ENCODE results near the gene ESYT2. TPM values are rescaled to one million over a fixed set of nuclear protein-coding genes. Genes with fewer than 3 reads are reported as not detected.

Gene ESYT2
- polyA plus RNA-seq, 1 of the 3 experiments (the other 2 are of a cell fraction) = 34.2 TPM

- TF ChIP-seq, protein P1, sequence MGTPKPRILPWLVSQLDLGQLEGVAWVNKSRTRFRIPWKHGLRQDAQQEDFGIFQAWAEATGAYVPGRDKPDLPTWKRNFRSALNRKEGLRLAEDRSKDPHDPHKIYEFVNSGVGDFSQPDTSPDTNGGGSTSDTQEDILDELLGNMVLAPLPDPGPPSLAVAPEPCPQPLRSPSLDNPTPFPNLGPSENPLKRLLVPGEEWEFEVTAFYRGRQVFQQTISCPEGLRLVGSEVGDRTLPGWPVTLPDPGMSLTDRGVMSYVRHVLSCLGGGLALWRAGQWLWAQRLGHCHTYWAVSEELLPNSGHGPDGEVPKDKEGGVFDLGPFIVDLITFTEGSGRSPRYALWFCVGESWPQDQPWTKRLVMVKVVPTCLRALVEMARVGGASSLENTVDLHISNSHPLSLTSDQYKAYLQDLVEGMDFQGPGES (IDR thresholded peaks at IDR 0.05; ENCODE audit: low read depth, low read length) = no peak
- no peak for TF ChIP-seq SMC3 (IDR thresholded peaks at IDR 0.05; ENCODE audit: low read depth, low read length)
These were observed 23.4 kb downstream of the ESYT2 start (continued) for GRCh38 chr7:158805937-158806336.

DNA sequence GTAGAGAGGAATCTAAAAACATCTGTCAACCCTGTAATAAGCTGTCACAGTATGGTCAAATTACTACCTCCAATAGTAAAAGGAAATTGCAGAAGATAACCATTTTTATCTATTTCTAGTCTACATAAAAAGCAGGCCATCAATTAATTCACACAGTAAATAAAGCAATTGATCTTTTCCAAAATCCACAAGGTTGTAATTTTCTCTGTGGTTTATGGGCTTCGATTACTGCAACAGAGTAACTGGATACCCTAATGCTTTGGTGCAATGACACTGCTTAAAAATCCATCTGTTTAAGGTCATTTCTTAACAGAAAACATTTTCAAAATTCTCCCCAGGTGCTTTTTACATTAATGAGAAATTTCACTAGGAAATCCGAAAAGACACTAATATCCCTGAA is 23.9 kb downstream of the ESYT2 start:
- Histone ChIP-seq H3K27me3 (ENCODE audit: insufficient read depth) (no peaks in the 10 kb centered on the region), H3K4me1 (ENCODE audit: control insufficient read depth in 1 of 2, insufficient read depth in 2 of 2, low read depth in 1 of 2, low read length in 1 of 2) (peaks cover 7 to 16% of the 10 kb centered on the region in 2 experiments; a peak in 3 of 4 replicates), H3F3A (replicated peaks; ENCODE audit: insufficient read depth) (peaks cover 9% of the 10 kb centered on the region), H3K79me2 (ENCODE audit: insufficient read depth) (peaks cover 87% of the 10 kb centered on the region), H3K36me3 (replicated peaks in 1 of 2; ENCODE audit: control insufficient read depth in 1 of 2, insufficient read depth in 2 of 2, low read length in 1 of 2) (peaks cover 3 to 32% of the 10 kb centered on the region in 2 experiments), H3K27ac (ENCODE audit: low read depth in 2 of 2, low read length in 1 of 2) (no peak overlapping the region), H3K9ac (no peak overlapping the region), H3K4me2 (no peak overlapping the region), H3K9me2 (no peaks in the 10 kb centered on the region), H4K20me1 (ENCODE audit: insufficient read depth) (peaks cover 5% of the 10 kb centered on the region; the same call in 1 of the 2 replicates), H3K9me3 (no peaks in the 10 kb centered on the region), H2AFZ (ENCODE audit: low read depth) (no peak overlapping the region), H3K4me3 (ENCODE audit: low read depth in 2 of 2, low read length in 1 of 2) (no peak overlapping the region)
- WGBS (ENCODE audit: low lambda C conversion rate) = 90% methylated on average over 2 of the region's 2 CpGs
- DNase-seq = no peak
- ChIA-PET CTCF (no interaction called here), POLR2A (no interaction called here)
- no peak for TF ChIP-seq RCOR1 (IDR thresholded peaks at IDR 0.05; ENCODE audit: low read length)
- TF ChIP-seq NFIC (IDR thresholded peaks at IDR 0.05; ENCODE audit: borderline replicate concordance) = no peak
- TF ChIP-seq, protein P2, sequence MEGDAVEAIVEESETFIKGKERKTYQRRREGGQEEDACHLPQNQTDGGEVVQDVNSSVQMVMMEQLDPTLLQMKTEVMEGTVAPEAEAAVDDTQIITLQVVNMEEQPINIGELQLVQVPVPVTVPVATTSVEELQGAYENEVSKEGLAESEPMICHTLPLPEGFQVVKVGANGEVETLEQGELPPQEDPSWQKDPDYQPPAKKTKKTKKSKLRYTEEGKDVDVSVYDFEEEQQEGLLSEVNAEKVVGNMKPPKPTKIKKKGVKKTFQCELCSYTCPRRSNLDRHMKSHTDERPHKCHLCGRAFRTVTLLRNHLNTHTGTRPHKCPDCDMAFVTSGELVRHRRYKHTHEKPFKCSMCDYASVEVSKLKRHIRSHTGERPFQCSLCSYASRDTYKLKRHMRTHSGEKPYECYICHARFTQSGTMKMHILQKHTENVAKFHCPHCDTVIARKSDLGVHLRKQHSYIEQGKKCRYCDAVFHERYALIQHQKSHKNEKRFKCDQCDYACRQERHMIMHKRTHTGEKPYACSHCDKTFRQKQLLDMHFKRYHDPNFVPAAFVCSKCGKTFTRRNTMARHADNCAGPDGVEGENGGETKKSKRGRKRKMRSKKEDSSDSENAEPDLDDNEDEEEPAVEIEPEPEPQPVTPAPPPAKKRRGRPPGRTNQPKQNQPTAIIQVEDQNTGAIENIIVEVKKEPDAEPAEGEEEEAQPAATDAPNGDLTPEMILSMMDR (IDR thresholded peaks at IDR 0.05) = no peak
- TF ChIP-seq, protein P3, sequence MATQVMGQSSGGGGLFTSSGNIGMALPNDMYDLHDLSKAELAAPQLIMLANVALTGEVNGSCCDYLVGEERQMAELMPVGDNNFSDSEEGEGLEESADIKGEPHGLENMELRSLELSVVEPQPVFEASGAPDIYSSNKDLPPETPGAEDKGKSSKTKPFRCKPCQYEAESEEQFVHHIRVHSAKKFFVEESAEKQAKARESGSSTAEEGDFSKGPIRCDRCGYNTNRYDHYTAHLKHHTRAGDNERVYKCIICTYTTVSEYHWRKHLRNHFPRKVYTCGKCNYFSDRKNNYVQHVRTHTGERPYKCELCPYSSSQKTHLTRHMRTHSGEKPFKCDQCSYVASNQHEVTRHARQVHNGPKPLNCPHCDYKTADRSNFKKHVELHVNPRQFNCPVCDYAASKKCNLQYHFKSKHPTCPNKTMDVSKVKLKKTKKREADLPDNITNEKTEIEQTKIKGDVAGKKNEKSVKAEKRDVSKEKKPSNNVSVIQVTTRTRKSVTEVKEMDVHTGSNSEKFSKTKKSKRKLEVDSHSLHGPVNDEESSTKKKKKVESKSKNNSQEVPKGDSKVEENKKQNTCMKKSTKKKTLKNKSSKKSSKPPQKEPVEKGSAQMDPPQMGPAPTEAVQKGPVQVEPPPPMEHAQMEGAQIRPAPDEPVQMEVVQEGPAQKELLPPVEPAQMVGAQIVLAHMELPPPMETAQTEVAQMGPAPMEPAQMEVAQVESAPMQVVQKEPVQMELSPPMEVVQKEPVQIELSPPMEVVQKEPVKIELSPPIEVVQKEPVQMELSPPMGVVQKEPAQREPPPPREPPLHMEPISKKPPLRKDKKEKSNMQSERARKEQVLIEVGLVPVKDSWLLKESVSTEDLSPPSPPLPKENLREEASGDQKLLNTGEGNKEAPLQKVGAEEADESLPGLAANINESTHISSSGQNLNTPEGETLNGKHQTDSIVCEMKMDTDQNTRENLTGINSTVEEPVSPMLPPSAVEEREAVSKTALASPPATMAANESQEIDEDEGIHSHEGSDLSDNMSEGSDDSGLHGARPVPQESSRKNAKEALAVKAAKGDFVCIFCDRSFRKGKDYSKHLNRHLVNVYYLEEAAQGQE (IDR thresholded peaks at IDR 0.05; ENCODE audit: low read depth, low read length) = no peak
- TF ChIP-seq TEAD4 (IDR thresholded peaks at IDR 0.05; ENCODE audit: borderline replicate concordance, insufficient read depth) = no peak
- TF ChIP-seq MAX (IDR thresholded peaks at IDR 0.05; ENCODE audit: low read depth) = no peak
- no peak for TF ChIP-seq GABPA (IDR thresholded peaks at IDR 0.05; ENCODE audit: low read depth)
- no peak for TF ChIP-seq NRF1 (IDR thresholded peaks at IDR 0.05; ENCODE audit: low read depth, low read length)

All from SK-N-SH (cell line).